ENCODE measurements around the gene EXOC4. TPM values are rescaled to one million over a fixed set of nuclear protein-coding genes. Genes with fewer than 3 reads are reported as not detected.

The EXOC4 gene
- total RNA-seq, 2 experiments from 2014 or later, result 51.9 to 90.1 TPM

- ATAC-seq (no peak), DNase-seq (no peak)
- POLR2A ChIA-PET, result no interaction called here
- no peak overlapping the region for H3K27ac Mint-ChIP-seq
- no peaks in the 10 kb centered on the region for H3K27me3 Mint-ChIP-seq
- CTCF ChIA-PET, result no interaction called here
- no peaks in the 10 kb centered on the region for H3K9me3 Mint-ChIP-seq (ENCODE audit: low read depth)
- intact Hi-C loops (cut with DNase I, micrococcal nuclease), result no loop called here
- no peak overlapping the region for H3K4me3 Mint-ChIP-seq
- H3K4me1 Mint-ChIP-seq, result no peaks in the 10 kb centered on the region
- H3K36me3 Mint-ChIP-seq (ENCODE audit: low read depth), result no peaks in the 10 kb centered on the region
Observed at GRCh38 chr7:133688483-133689239, 435.8 kb downstream of the EXOC4 start.

GRCh38 chr7:133690740-133691139 lies 437.9 kb downstream of the EXOC4 start:
- DNase-seq, result no peak
- intact Hi-C loops (cut with DNase I, micrococcal nuclease), result no loop called here
- ChIA-PET POLR2A (interaction anchor here (0.6 kb wide), 1 partner anchor 762 kb away, joined by 4 read pairs; no protein-coding TSS in a partner anchor), CTCF (no interaction called here)
- no peak for ATAC-seq
- no peak overlapping the region for H3K27ac Mint-ChIP-seq
- no peaks in the 10 kb centered on the region for H3K27me3 Mint-ChIP-seq
- no peaks in the 10 kb centered on the region for H3K9me3 Mint-ChIP-seq (ENCODE audit: low read depth)
- no peaks in the 10 kb centered on the region for H3K4me1 Mint-ChIP-seq
- peaks cover 5% of the 10 kb centered on the region for H3K36me3 Mint-ChIP-seq (ENCODE audit: low read depth)
- no peak overlapping the region for H3K4me3 Mint-ChIP-seq

GRCh38 chr7:133691727-133692610 lies 439.1 kb downstream of the EXOC4 start:
- Mint-ChIP-seq H3K4me1 (no peaks in the 10 kb centered on the region), H3K4me3 (no peak overlapping the region), H3K27ac (no peak overlapping the region), H3K36me3 (ENCODE audit: low read depth) (peaks cover 5% of the 10 kb centered on the region), H3K9me3 (ENCODE audit: low read depth) (no peaks in the 10 kb centered on the region), H3K27me3 (no peaks in the 10 kb centered on the region)
- ATAC-seq (no peak), DNase-seq (no peak)
- POLR2A ChIA-PET, result interaction anchor here (0.5 kb wide), 1 partner anchor 15 kb away, joined by 4 read pairs; no protein-coding TSS in a partner anchor
- CTCF ChIA-PET, result no interaction called here
- intact Hi-C loops (cut with DNase I, micrococcal nuclease), result no loop called here

- H3K4me1 Mint-ChIP-seq, result no peaks in the 10 kb centered on the region
- peaks cover 5% of the 10 kb centered on the region for H3K36me3 Mint-ChIP-seq (ENCODE audit: low read depth)
- DNase-seq, result no peak
- no peaks in the 10 kb centered on the region for H3K9me3 Mint-ChIP-seq (ENCODE audit: low read depth)
- no peak overlapping the region for H3K27ac Mint-ChIP-seq
- CTCF ChIA-PET, result no interaction called here
- no peaks in the 10 kb centered on the region for H3K27me3 Mint-ChIP-seq
- no peak overlapping the region for H3K4me3 Mint-ChIP-seq
- POLR2A ChIA-PET, result no interaction called here
- ATAC-seq, result no peak
- intact Hi-C loops (cut with DNase I, micrococcal nuclease), result no loop called here
Observed at GRCh38 chr7:133693281-133693680, 440.4 kb downstream of the EXOC4 start.

GRCh38 chr7:133696056-133696455 lies 443.2 kb downstream of the EXOC4 start:
- intact Hi-C loops (cut with DNase I, micrococcal nuclease), result no loop called here
- H3K27me3 Mint-ChIP-seq, result no peaks in the 10 kb centered on the region
- no peak for ATAC-seq
- ChIA-PET CTCF (no interaction called here), POLR2A (no interaction called here)
- no peaks in the 10 kb centered on the region for H3K9me3 Mint-ChIP-seq (ENCODE audit: low read depth)
- no peak overlapping the region for H3K4me3 Mint-ChIP-seq
- no peak for DNase-seq
- H3K4me1 Mint-ChIP-seq, result no peaks in the 10 kb centered on the region
- no peak overlapping the region for H3K27ac Mint-ChIP-seq
- peaks cover 5% of the 10 kb centered on the region for H3K36me3 Mint-ChIP-seq (ENCODE audit: low read depth)

- intact Hi-C loops (cut with DNase I, micrococcal nuclease), result no loop called here
Observed at GRCh38 chr7:133697585-133697984, 444.7 kb downstream of the EXOC4 start.

GRCh38 chr7:133698127-133698526 lies 445.2 kb downstream of the EXOC4 start:
- no peak for ATAC-seq
- H3K9me3 Mint-ChIP-seq (ENCODE audit: low read depth), result no peaks in the 10 kb centered on the region
- H3K4me3 Mint-ChIP-seq, result no peak overlapping the region
- intact Hi-C loops (cut with DNase I, micrococcal nuclease), result no loop called here
- no peak for DNase-seq
- H3K4me1 Mint-ChIP-seq, result no peaks in the 10 kb centered on the region
- H3K27me3 Mint-ChIP-seq, result no peaks in the 10 kb centered on the region
- ChIA-PET POLR2A (no interaction called here), CTCF (no interaction called here)
- no peak overlapping the region for H3K27ac Mint-ChIP-seq
- H3K36me3 Mint-ChIP-seq (ENCODE audit: low read depth), result peaks cover 5% of the 10 kb centered on the region

More at GRCh38 chr7:133697585-133697984, 444.7 kb downstream of the EXOC4 start:
- no peaks in the 10 kb centered on the region for H3K9me3 Mint-ChIP-seq (ENCODE audit: low read depth)
- no peak for ATAC-seq
- DNase-seq, result no peak
- CTCF ChIA-PET, result no interaction called here
- no peak overlapping the region for H3K27ac Mint-ChIP-seq
- H3K36me3 Mint-ChIP-seq (ENCODE audit: low read depth), result peaks cover 5% of the 10 kb centered on the region
- no peaks in the 10 kb centered on the region for H3K4me1 Mint-ChIP-seq
- POLR2A ChIA-PET, result no interaction called here
- no peaks in the 10 kb centered on the region for H3K27me3 Mint-ChIP-seq
- H3K4me3 Mint-ChIP-seq, result no peak overlapping the region

GRCh38 chr7:133699386-133699785 lies 446.5 kb downstream of the EXOC4 start:
- POLR2A ChIA-PET, result no interaction called here
- CTCF ChIA-PET, result interaction anchor here (1.0 kb wide), 1 partner anchor 23 kb away, joined by 6 read pairs; no protein-coding TSS in a partner anchor
- H3K36me3 Mint-ChIP-seq (ENCODE audit: low read depth), result peaks cover 5% of the 10 kb centered on the region
- H3K4me3 Mint-ChIP-seq, result no peak overlapping the region
- no peak for ATAC-seq
- intact Hi-C loops (cut with DNase I, micrococcal nuclease), result no loop called here
- no peaks in the 10 kb centered on the region for H3K9me3 Mint-ChIP-seq (ENCODE audit: low read depth)
- no peak for DNase-seq
- H3K27me3 Mint-ChIP-seq, result no peaks in the 10 kb centered on the region
- H3K27ac Mint-ChIP-seq, result no peak overlapping the region
- no peaks in the 10 kb centered on the region for H3K4me1 Mint-ChIP-seq

GRCh38 chr7:133702078-133702477 lies 449.2 kb downstream of the EXOC4 start:
- Mint-ChIP-seq H3K4me1 (peaks cover 2% of the 10 kb centered on the region), H3K27ac (no peak overlapping the region), H3K36me3 (ENCODE audit: low read depth) (no peaks in the 10 kb centered on the region), H3K9me3 (ENCODE audit: low read depth) (no peaks in the 10 kb centered on the region), H3K27me3 (no peaks in the 10 kb centered on the region), H3K4me3 (no peak overlapping the region)
- ATAC-seq, result no peak
- ChIA-PET CTCF (interaction anchor here (0.6 kb wide), 1 partner anchor 235 kb away, joined by 3 read pairs; no protein-coding TSS in a partner anchor), POLR2A (no interaction called here)
- no peak for DNase-seq
- intact Hi-C loops (cut with DNase I, micrococcal nuclease), result no loop called here

- Mint-ChIP-seq H3K27ac (no peak overlapping the region), H3K27me3 (no peaks in the 10 kb centered on the region), H3K36me3 (ENCODE audit: low read depth) (no peaks in the 10 kb centered on the region), H3K9me3 (ENCODE audit: low read depth) (no peaks in the 10 kb centered on the region), H3K4me1 (peaks cover 2% of the 10 kb centered on the region), H3K4me3 (no peak overlapping the region)
- no peak for DNase-seq
- ChIA-PET POLR2A (no interaction called here), CTCF (no interaction called here)
- ATAC-seq, result no peak
- intact Hi-C loops (cut with DNase I, micrococcal nuclease), result no loop called here
Observed at GRCh38 chr7:133702960-133703359, 450.1 kb downstream of the EXOC4 start.

GRCh38 chr7:133703547-133703946 lies 450.7 kb downstream of the EXOC4 start:
- POLR2A ChIA-PET, result no interaction called here
- Mint-ChIP-seq H3K4me1 (peaks cover 2% of the 10 kb centered on the region), H3K36me3 (ENCODE audit: low read depth) (no peaks in the 10 kb centered on the region), H3K27me3 (no peaks in the 10 kb centered on the region), H3K27ac (no peak overlapping the region), H3K4me3 (no peak overlapping the region), H3K9me3 (ENCODE audit: low read depth) (no peaks in the 10 kb centered on the region)
- ATAC-seq (no peak), DNase-seq (no peak)
- intact Hi-C loops (cut with DNase I, micrococcal nuclease), result no loop called here
- CTCF ChIA-PET, result no interaction called here

GRCh38 chr7:133704453-133704852 lies 451.6 kb downstream of the EXOC4 start:
- no peak for DNase-seq
- CTCF ChIA-PET, result no interaction called here
- POLR2A ChIA-PET, result no interaction called here
- no peaks in the 10 kb centered on the region for H3K9me3 Mint-ChIP-seq (ENCODE audit: low read depth)
- H3K4me3 Mint-ChIP-seq, result no peak overlapping the region
- ATAC-seq, result no peak
- H3K4me1 Mint-ChIP-seq, result peaks cover 2% of the 10 kb centered on the region
- H3K36me3 Mint-ChIP-seq (ENCODE audit: low read depth), result no peaks in the 10 kb centered on the region
- H3K27ac Mint-ChIP-seq, result no peak overlapping the region
- no peaks in the 10 kb centered on the region for H3K27me3 Mint-ChIP-seq
- intact Hi-C loops (cut with DNase I, micrococcal nuclease), result no loop called here

Measured in activated CD4-positive, alpha-beta T cell treated with anti-CD3 and anti-CD28 coated beads for 36 hours (primary cell).